Ramos (cell line): ENCODE data around the gene AUTS2.

ENCODE experiments used
- in situ Hi-C: fragments of 300-500 bp; cut with MboI; formaldehyde crosslinking; loops from one replicate; pipeline ENCODE4 v1.14.3; 2022; ENCODE audit warnings: low sequenced_read_pairs; ENCODE audit not compliant: unreplicated experiment

AUTS2 gene

DNA sequence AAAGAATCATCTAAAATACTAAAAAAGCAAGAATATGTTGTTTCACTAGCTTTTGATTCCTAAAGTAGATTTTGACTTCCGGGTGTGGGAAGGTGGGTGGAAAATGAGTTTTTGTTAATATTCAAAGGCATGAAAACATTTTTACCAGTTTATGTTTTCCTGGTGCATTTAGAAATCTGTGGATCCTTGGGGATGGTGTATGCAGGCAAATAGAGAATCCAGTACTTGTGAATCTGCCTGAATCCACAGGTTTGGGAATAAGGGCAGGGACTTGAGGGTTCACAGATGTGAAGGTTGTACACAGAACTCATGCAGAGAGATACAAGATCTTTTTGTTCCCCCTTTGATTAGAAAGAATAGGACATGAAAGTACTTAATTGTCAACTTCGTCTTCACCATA lies 22.4 kb downstream of the AUTS2 start:
- in situ Hi-C loops = no loop called here

- in situ Hi-C loops = no loop called here
Measured at GRCh38 chr7:69622014-69622835, 23.9 kb downstream of the AUTS2 start.

DNA sequence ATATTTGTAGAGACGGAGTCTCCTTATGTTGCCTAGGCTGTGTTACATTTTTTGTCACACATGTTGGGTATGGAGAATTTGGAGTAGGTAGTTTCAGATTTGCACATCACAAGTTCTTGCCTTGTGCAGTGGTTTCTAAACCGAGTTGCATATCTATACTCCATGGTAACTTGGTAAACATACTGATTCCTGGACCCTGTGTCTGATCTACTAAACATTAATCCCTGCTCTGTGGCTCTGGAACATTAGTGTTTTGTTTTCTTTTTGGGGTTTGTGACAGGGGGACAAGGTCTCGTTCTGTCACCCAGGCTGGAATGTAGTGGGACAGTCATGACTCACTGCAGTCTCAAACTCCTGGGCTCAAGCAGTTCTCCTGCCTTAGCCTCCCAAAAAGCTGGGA lies 24.7 kb downstream of the AUTS2 start:
- in situ Hi-C loops = no loop called here

DNA sequence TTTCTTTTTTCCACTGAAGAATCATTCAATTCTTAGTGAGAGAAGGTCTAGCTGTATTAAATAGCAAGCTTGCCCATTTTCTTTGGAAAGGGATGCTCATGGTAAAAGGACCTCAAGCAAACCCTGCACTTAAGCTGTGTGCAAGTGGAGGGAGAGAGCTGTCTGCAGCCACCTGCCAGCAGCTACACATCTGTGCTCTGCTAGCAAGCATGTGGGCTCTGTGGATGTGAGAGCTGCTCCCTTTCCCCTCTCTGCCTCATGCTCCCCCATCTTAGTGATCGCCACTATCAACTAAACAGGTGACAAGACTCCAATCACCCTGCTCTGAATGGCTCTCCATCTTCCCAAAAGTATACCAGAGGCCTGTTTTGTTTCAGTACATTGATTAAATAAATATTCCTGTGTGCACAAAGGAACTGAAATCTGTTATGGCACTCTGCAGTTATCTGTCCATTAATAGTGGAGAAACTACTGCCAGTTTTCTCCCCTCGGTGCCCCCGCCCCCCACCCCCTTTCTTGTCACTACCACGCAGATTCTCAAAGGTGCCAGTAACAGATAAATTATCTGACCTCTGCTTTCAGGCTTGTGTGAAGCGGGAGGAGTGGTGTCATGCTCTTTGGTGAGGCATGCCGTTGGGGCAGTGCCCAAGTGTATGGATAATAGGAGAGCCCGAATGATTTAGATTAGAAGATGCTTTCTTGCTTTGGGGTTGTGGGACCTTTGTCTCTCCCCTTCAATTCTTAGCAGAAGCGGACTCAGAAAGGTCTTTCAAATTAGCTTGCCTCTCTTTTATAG lies 26.4 kb downstream of the AUTS2 start:
- in situ Hi-C loops = no loop called here

GRCh38 chr7:69625238-69625637 lies 27.0 kb downstream of the AUTS2 start:
- in situ Hi-C loops = no loop called here

DNA sequence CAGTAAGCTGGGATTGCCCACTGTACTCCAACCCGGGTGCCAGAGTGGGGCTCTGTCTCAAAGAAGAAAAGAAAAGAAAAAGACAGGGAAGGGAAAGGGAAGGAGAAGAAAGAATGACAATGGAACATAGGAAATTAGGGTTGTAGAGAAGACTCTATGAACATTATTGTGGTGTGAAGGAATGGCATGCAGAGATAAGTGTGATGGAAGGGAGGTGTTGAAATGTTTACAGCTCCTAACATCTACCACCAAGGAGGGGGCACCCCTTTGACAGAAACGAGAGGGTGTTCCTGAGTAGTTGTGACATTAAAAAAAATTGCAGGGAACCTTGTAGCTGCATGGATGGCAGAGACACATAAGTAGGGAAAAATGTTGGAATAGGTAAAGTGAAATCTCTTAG lies 27.5 kb downstream of the AUTS2 start:
- in situ Hi-C loops = no loop called here

- in situ Hi-C loops = no loop called here
Measured at GRCh38 chr7:69630292-69630691, 32.0 kb downstream of the AUTS2 start.

DNA sequence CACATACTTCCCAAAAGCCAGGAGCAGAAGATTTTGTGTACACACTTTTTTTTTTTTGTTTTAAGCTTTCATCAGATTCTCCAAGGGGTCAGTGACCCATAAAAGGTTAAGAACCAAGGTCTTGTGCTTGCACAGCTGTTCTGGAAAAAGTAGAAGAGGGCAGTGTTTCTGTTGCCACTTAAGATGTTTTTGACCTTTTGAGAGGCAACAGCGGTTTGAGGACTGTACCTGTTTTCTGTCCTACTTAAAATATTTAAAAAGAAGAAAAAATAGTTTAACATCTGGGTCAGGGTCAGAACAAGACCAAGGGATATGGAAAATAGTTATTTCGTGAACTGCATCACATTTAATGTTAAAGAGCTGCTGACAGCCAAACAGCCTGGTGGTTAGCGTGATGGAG lies 32.9 kb downstream of the AUTS2 start:
- in situ Hi-C loops = no loop called here

- in situ Hi-C loops = no loop called here
Measured at GRCh38 chr7:69632280-69632679, 34.0 kb downstream of the AUTS2 start.

- in situ Hi-C loops = no loop called here
Measured at GRCh38 chr7:69633122-69633831, 35.0 kb downstream of the AUTS2 start.

- in situ Hi-C loops = no loop called here
Measured at GRCh38 chr7:69635555-69636185, 37.4 kb downstream of the AUTS2 start.

- in situ Hi-C loops = no loop called here
Measured at GRCh38 chr7:69638674-69639073, 40.4 kb downstream of the AUTS2 start.

DNA sequence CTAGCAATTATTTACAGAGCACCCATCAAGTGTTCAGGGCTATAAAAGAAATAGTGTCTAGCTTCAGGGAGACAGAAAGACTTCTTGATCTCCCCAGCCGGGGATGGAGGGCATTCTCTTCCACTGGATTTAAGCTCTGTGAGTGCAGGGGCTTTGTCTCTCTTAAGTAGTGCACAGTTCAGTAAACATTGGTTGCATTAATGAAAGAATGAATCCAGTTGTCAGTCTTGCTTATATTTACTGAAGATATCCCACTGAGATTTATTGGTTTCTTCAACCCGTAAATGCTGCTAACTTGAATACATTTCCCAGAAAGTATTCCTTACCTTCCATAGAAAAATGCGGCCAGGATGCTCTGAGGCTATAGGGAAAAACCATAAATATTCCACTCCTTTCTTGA lies 41.9 kb downstream of the AUTS2 start:
- in situ Hi-C loops = no loop called here

DNA sequence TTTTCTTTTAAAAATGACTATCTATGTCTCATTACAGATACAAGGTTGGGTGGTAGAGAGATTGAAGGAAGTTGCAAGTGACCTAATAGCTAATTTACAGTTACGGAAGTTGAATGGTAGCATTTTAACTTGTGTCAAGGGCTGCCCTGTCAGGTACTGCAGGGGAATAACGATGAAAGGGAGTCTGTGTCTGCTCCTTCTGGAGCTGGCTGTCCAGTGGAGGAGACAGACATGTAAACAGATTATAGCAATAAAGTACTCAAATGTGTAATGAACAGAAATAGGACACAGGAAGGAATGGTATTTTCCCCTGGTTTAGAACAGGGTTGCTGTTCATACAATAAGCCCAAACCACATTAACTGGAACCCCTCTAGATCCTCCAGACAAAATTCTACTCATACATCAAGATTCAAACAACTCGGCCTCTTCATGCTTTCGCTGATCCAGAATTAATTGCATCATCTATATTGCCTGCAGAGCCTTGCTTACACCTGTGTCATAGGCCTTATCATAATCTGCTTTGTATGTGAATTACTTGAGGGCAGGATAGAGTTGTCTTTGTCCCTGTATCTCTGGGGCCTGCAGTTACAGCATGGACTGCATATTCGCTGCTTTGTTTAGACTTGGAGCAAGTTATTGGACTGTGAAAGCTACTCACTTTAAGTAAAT lies 42.8 kb downstream of the AUTS2 start:
- in situ Hi-C loops = no loop called here

DNA sequence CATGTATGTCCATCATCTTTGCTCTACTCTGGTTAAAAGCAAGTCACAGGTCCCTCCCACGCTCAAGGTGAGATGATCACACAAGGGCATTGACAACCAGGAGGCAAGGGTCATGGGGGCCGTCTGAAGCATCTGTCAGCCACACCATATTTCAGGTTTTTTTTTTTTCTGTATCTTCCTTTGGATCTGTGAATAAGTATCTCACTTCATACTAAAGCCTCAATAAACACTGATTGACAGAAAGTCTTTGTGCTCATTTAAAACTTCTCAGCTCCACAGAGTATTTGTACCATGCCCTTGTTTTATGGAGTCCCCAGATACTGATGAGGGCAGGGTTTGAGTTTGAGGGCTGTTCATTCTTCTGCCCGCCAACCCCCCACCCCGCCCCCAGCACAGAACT lies 45.0 kb downstream of the AUTS2 start:
- in situ Hi-C loops = no loop called here

- in situ Hi-C loops = no loop called here
Measured at GRCh38 chr7:69643708-69644445, 45.6 kb downstream of the AUTS2 start.

DNA sequence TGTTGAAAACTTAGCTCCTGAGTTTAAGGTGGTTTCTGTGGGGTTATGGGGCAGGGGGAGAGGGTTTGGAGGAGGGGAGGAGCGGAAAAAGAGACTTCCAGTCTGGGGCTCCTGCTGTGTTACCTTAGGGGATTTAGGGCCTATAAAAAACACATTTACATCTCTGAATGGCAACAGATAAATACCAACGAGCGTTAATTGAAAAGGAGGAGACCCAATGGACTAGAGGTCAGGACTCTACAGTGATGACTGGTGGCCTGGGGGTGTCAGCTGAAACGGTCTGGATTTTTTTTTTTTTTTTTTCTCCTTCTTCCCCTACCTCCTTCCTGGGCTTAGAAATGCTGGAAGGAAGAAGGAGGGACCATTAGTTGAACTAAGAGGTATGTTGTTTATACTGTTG lies 47.4 kb downstream of the AUTS2 start:
- in situ Hi-C loops = no loop called here

DNA sequence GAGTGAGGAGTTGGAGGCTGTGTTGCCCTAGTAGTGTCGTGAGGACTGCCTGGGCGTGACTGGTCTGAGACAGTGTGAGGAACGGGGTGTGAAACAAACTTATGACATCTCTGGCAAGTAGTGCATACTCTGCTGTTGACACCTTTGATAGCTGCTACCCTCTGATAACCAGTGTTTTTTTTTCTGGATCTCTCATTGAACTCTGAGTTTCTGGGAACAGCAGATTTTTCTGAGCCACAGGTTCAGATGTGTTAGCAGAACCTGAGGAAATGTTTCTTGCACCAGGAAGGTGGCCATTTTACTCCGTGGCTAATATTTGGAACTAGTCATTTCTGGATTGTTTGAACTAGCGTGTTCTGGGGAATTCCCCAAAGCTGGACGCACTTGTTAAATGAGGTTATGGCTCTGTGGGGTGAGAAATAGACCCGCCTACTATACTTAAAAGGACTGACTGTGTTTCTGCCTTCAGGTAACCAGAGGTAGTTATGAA lies 52.9 kb downstream of the AUTS2 start:
- in situ Hi-C loops = no loop called here
